Stimulated activated CD4-positive, alpha-beta T cell treated with anti-CD3 and anti-CD28 coated beads, Interleukin-1b, Interleukin-23, amount 100 ng/mL, for 4 hours (primary cell): ENCODE measurements around the gene CBX6.

ENCODE experiments used
- DNase-seq, 2 donors: peaks; one replicate each; pipeline ENCODE4 v3.0.0-alpha.2; 2020; ENCODE audit warnings: low read depth in 2 of 2

CBX6 gene

GRCh38 chr22:38840129-38840528, 31.9 kb downstream of the CBX6 start:
- no peak for DNase-seq

- DNase-seq, result no peak
Observed at GRCh38 chr22:38839686-38840085, 32.3 kb downstream of the CBX6 start.

- no peak for DNase-seq
Observed at GRCh38 chr22:38837414-38837928, 34.5 kb downstream of the CBX6 start.

GRCh38 chr22:38835888-38836301, 36.1 kb downstream of the CBX6 start:
- no peak for DNase-seq

- DNase-seq, result no peak
Observed at GRCh38 chr22:38834991-38835390, 37.0 kb downstream of the CBX6 start.

GRCh38 chr22:38834215-38834953, 37.6 kb downstream of the CBX6 start:
- DNase-seq, result no peak

- no peak for DNase-seq
Observed at GRCh38 chr22:38833061-38833460, 39.0 kb downstream of the CBX6 start.

GRCh38 chr22:38832005-38832978, 39.7 kb downstream of the CBX6 start:
- DNase-seq, result no peak

- DNase-seq, result no peak
Observed at GRCh38 chr22:38831166-38831945, 40.7 kb downstream of the CBX6 start.

- no peak for DNase-seq
Observed at GRCh38 chr22:38830845-38831108, 41.2 kb downstream of the CBX6 start.

GRCh38 chr22:38830026-38830844, 41.8 kb downstream of the CBX6 start:
- no peak for DNase-seq

- no peak for DNase-seq
Observed at GRCh38 chr22:38829485-38829884, 42.5 kb downstream of the CBX6 start.

GRCh38 chr22:38828616-38829205, 43.3 kb downstream of the CBX6 start:
- no peak for DNase-seq

- DNase-seq, result no peak
Observed at GRCh38 chr22:38828191-38828590, 43.8 kb downstream of the CBX6 start.

GRCh38 chr22:38827510-38827909, 44.5 kb downstream of the CBX6 start:
- DNase-seq, result no peak

GRCh38 chr22:38826801-38827200, 45.2 kb downstream of the CBX6 start:
- no peak for DNase-seq

- DNase-seq, result no peak
Observed at GRCh38 chr22:38826386-38826785, 45.6 kb downstream of the CBX6 start.

- peak in 1 of 2 donors; percentile 10 for DNase-seq
Observed at GRCh38 chr22:38824585-38824984, 47.4 kb downstream of the CBX6 start.

GRCh38 chr22:38823637-38824036, 48.4 kb downstream of the CBX6 start:
- no peak for DNase-seq

- DNase-seq, result no peak
Observed at GRCh38 chr22:38823076-38823475, 48.9 kb downstream of the CBX6 start.

- DNase-seq, result no peak
Observed at GRCh38 chr22:38820020-38820419, 52.0 kb downstream of the CBX6 start.
